Tibial nerve (tissue), 4 donors: ENCODE measurements around the gene CRISPLD2.

Experiments used
- EP300 ChIP-seq, 2 donors: sonication (generic); formaldehyde crosslinking; IDR thresholded peaks; one replicate each; pipeline ENCODE4 v1.6.1; 2017; ENCODE audit warnings: antibody characterized with exemption in 2 of 2, mild to moderate bottlenecking in 1 of 2
- POLR2A ChIP-seq, 2 donors: fragments of 450-650 bp; IDR thresholded peaks; one replicate each; pipeline ENCODE4 v1.6.1; 2017; ENCODE audit warnings: antibody characterized with exemption in 2 of 2, mild to moderate bottlenecking in 2 of 2, moderate library complexity in 2 of 2
- TF ChIP-seq, protein P1 (sequence below), 5 experiments: fragments of 200-600 bp in 3 of 5; fragments of 450-650 bp in 2 of 5; sonication (generic) in 3 of 5; IDR thresholded peaks; one replicate each; pipeline ENCODE4 v1.5.1; 2016 to 2019; ENCODE audit warnings: antibody characterized with exemption in 5 of 5, mild to moderate bottlenecking in 3 of 5, moderate library complexity in 2 of 5

- TF ChIP-seq, protein P1, sequence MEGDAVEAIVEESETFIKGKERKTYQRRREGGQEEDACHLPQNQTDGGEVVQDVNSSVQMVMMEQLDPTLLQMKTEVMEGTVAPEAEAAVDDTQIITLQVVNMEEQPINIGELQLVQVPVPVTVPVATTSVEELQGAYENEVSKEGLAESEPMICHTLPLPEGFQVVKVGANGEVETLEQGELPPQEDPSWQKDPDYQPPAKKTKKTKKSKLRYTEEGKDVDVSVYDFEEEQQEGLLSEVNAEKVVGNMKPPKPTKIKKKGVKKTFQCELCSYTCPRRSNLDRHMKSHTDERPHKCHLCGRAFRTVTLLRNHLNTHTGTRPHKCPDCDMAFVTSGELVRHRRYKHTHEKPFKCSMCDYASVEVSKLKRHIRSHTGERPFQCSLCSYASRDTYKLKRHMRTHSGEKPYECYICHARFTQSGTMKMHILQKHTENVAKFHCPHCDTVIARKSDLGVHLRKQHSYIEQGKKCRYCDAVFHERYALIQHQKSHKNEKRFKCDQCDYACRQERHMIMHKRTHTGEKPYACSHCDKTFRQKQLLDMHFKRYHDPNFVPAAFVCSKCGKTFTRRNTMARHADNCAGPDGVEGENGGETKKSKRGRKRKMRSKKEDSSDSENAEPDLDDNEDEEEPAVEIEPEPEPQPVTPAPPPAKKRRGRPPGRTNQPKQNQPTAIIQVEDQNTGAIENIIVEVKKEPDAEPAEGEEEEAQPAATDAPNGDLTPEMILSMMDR (IDR thresholded peaks at IDR 0.05): no peak
- TF ChIP-seq POLR2A (IDR thresholded peaks at IDR 0.05) (no peak), EP300 (IDR thresholded peaks at IDR 0.05) (no peak)
These were observed 77.1 kb downstream of the CRISPLD2 start for GRCh38 chr16:84896847-84897246.
